ENCODE data around the gene SCAF11.

Gene SCAF11

DNA sequence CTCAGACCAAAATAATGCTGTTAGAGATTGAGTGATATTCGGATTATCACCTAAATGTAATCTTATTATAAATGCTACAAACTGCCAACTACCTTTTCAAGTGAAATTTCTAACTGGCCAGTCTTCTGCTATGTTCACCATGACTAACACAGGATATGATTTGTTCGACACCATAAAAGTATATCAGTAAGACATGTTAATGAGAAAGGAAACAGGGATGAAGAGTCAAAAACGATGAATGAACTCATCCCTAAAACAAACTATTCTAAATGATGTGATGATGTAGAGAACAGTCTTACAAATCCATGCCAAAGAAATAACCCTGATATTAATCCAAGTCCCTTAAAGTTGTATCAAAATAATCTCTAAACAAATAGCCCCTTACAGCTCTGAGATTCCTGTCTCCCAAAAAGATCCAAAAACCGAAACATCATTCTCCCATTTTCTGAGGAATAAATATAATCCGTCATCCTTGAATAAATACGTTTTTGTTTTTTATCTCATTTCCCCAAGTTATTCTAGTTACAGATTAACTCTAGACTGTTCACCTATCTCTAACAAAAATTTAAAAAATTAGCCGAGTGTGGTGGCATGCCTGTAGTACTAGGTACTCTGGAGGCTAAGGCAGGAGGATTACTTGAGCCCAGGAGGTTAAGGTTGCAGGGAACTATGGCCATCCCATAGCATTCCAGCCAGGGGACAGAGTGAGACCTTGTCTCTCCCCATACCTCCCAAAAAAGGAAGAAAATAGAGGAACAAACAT, 9.1 kb downstream of the SCAF11 start:
- DNase-seq (ENCODE audit: low spot score) = no peak

DNA sequence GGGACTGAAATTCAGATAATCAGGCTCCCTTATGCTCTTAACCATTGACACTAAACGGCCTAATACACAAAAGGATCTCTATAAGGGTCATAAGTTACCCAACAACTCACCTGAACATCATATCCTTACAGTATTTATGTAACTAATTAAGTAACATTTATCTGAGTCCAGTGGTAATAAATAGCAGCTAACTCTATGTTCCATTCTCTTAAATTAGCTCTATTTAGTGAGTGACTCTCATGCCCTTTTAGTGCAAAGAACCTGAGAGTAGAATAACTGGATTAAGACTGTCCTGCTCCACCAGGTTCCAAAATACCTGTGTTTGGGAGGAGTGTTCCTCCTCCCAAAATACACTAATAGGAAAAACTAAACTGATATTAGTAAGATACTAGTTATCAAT, 9.8 kb downstream of the SCAF11 start:
- DNase-seq (ENCODE audit: low spot score) = no peak

DNA sequence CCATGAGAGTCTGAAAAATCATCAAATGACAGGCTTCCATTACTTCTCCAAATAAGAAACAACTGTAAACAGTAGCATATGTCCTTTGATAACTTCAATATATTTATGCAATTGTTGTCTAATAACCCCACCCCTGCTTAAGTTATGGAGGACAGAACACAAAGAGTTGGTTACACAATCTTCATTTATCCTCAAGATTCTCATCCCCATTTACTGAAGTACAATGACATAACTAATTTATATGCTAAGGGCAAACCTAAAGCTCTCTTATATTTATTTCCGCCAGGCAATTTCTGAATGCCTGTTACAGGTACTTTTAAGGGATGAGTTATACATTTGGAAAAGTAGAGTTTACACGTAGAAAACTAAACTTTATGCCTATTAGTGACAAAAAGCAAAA, 12.3 kb downstream of the SCAF11 start:
- no peak for DNase-seq (ENCODE audit: low spot score)

DNA sequence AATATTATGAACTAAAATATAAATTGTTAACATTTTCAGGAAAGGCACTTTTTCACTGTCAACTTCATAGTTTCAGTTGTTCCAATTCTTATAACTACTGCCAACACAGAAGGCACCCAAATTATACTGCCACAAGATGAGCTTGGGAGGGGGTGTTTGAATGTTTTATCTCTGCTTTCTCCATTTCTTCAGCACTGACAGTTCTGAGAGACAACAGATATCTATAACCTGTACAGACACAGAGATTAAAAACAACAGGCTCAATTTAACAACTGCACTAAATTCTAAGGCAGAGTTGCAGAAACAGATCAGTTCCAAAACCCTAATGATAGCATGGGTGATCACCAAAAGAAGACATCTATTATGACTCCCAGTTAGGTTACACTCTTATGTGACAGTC, 12.8 kb downstream of the SCAF11 start:
- no peak for DNase-seq (ENCODE audit: low spot score)

DNA sequence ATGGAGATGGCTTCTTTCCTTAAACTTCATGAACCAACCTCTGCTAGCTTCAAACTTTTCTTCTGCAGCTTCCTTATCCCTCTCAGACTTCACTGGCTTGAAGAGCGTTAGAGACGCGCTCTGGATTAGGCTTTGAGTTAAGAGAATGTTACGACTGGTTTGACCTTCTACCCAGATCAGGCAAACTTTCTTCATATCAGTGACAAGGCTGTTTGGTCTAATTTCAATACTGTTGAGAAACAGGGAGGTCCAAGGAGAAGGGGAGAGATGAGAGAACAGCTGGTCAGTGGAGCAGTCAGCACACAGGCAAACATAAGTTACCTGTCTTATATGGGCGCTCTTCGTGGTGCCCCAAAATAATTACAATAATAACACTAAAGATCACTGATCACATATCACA, 14.9 kb downstream of the SCAF11 start:
- DNase-seq (ENCODE audit: low spot score) = no peak

DNA sequence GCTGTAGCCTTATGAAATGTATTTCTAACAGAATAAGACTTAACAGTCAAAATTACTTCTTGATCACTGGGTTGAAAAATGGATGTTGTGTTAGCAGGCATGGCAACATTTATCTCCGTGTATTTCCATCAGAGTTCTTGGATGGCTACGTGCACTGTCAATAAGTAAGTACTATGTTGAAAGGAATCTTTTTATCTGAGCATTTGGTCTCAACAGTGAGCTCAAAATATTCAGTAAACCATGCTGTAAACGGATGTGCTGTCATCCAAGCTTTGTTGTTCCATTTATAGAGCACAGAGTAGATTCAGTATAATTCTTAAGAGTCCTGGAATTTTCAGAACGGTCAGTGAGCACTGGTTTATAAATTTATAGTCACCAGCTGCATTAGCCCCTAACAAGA, 15.5 kb downstream of the SCAF11 start:
- no peak for DNase-seq (ENCODE audit: low spot score)

DNA sequence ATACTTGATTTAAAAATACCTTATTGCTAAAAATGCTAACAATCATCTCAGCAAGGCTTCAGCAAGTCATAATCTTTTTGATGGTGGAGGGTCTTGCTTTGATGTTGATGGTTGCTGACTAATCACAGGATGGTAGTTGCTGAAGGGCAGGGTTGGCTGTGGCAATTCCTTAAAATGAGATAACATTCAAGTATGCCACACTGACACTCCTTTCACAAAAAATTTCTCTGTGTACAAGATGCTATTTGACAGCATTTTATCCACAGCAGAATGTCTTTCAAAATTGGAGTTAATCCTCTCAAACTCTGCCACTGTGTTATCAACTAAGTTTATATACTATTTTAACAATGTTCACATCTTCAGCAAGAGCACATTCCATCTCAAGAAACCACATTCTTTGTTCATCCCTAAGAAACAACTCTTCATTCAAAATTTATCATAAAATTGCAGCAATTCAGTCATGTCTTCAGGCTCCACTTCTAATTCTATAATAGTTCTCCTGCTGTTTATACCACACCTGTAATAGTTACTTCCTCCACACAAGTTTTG, 16.1 kb downstream of the SCAF11 start:
- DNase-seq (ENCODE audit: low spot score) = no peak

DNA sequence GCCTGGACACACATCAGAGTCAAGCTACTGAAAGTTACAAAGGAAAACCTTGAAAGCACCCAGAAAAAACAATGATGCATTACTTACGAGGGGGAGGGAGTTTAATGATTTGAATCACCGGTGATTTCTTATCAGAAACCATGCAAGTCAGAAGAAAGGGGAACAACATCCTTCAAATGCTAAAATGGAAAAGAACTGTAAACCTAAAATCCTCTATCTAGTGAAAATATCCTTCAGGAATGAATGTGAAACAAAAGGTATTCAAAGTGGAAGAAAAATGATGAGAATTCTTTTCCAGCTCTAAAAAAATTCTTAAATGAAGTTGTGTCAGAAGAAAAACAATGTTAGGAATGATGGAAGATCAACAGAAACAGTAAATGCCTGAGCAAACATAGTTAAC, 16.8 kb downstream of the SCAF11 start:
- no peak for DNase-seq (ENCODE audit: low spot score)

DNA sequence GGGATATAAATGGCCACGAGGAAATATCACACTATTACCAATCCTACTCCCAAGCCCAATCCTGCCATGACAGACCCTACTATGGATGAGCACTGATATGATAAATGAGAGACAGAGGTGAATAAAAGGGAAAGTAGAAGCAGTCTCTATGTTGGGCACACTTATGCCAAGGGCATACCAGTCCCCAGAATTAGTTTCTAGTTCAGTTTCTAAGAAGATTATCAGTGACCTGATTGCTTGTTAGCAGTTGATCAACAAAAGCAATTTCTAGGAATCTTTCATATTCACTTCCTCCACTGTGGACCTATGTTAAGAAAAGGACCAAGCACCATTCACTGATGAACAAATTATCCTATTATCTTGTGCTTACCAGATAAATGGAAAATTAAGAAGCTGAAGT, 20.0 kb downstream of the SCAF11 start:
- DNase-seq (ENCODE audit: low spot score) = no peak

DNA sequence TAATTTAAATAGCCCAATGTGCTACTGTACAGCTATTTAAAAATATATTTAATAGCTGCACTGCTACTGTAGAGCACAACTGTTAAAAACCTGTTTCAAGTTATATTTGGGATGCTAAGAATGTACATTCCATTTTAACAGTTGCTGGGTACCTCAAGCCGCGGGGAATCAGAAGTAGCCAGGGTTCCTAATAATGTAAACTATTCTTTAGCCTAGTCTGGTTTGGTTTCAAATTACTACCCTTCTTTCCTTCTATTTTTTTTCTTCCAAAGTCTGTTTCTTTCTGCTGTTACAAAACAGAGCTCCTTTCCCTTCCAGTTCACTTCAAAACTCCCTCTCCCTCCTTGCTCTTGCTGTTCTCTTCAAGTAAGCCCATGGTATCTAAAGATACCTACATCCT, 21.3 kb downstream of the SCAF11 start:
- no peak for DNase-seq (ENCODE audit: low spot score)

DNA sequence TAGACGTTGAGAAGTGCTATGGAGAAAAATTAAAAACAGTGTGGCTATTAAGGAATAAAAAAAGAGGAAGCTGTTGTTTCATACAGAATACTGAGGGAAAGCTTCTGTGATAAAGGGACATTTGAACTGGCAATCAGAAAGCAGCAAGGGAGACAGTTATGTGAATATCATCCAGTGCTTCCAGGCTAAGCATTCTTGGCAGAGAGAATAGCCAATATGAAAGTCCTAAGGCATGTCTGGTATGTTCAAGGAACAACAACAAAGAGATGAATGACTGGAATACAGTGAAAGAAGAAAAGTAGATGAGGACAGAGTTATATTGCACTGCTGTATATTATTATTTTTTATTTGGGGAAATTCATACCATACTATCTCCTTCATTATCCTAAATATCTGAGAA, 23.9 kb downstream of the SCAF11 start:
- DNase-seq (ENCODE audit: low spot score) = peak; percentile 26

DNA sequence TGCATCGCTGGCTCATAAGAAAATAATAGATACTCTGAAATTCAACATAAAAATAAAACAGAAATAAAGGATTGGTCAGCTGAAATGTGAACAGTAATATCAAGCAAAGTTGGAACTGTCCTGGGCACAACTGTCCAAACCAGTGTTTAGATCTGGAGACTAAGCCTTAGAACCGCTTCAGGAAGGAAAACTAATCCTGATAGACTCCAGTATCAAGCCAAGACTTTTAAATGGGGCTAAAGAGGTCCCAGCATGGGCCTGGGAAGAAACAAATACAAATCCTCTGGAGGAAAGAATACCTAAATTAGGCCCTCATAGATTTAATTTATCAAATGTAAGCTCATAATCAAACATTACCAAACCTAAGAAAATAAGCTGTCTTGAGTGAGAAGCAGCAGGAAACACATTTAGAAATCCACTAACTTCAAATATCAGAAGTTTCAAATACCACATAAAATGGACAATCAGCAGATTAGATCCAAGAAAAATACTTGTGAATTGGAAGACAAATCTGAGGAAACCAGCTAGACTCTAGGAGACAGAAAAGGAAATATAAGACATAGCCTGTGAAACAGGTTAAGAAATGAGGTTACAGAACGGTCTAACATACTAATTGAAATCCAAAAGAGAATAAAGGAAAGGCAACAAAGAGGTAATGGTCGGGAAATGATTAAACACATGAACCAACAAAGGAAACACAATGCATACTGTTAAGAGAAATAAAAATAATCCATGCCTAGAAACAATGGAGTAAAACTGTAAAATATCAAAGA, 27.6 kb downstream of the SCAF11 start:
- no peak for DNase-seq (ENCODE audit: low spot score)

DNA sequence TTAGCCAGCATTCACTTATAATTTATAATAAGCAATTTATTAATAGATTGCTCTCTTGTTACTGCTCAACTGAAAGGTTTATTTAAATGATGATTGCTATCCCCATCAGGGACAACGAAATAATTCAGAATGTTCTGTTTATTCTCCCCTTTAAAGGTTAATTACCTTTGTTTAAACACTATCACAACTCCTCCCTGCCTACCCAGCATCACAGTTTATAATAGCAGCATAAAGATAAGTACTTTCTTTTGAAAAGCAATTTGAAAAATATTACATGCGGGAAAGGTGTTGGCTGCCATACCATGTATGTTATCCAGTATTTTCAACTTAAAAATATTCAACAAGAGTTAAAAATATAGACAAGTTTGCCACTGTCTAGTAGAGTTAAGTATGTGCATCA, 30.6 kb downstream of the SCAF11 start:
- no peak for DNase-seq (ENCODE audit: low spot score)

DNA sequence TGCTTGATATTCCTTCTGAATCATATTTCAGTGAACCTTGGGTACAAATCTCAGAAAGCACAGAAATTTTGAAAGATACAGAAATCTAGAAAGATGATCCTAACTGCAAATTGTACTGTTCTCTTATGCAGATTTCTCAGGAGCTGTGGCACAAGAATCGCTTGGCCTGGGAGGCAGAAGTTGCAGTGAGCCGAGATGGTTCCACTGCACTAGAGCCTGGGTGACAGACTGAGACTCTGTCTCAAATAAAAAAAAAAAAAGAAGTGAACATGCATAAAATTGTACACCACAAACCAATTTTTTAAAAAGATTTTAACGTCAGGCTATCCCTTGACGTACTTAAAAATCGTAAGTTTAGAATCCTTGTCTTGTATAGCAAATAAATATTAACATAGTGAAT, 31.3 kb downstream of the SCAF11 start:
- no peak for DNase-seq (ENCODE audit: low spot score)

DNA sequence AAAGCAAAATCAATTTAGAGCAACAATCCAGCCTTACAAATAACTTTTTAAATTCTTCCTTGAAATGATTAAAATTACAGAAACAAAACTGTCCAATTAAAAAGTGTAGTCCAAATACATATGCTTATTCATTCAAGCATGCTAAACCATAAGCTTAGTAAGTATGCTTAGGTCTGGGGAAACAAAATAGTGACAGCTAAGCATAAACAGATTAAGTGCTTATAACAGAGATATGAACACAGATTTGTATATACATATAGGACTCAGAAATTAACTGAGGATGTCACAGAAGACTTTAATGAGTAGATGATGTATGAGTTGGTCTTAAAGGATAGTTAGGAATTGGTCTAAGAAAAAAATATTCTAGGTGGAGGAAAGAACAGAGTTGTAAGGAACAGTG, 41.8 kb downstream of the SCAF11 start:
- no peak for DNase-seq (ENCODE audit: low spot score)

DNA sequence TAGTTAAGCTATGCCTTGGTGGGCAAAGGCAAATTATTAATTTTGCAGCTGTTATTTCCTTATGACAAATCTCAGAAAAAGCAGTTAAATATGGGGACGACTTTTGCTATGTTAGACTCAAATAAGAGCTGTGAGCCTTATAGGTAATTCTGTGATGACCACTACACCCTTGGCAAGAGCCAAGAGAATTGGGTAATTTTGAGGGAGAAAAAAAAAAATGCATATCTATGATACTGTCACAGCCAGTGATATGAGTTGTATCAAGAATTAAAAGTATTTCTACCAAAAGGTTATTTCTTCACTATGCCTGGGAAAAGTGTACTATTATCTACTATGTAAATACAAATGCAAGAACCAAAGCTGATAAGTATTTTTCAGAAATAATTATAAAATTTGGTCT, 43.9 kb downstream of the SCAF11 start:
- no peak for DNase-seq (ENCODE audit: low spot score)

DNA sequence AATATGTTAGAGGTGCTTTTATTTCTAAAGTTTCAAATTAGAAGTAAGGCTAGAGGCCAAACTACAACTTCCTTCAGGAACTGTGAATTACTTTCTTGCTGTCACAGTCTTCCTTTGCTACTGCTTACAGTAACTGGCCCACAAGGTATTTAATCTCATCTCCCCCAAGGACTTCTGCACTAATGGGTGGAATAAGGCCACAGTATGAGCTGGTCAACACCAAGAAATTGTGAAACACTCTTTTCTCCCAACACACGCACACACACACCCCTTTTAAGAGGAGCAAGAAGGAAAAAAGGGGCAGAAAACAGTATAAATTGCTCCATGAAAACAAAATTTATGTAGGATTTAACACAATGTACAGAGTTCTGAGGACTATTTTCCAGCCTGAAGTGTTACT, 45.6 kb downstream of the SCAF11 start:
- no peak for DNase-seq (ENCODE audit: low spot score)

DNA sequence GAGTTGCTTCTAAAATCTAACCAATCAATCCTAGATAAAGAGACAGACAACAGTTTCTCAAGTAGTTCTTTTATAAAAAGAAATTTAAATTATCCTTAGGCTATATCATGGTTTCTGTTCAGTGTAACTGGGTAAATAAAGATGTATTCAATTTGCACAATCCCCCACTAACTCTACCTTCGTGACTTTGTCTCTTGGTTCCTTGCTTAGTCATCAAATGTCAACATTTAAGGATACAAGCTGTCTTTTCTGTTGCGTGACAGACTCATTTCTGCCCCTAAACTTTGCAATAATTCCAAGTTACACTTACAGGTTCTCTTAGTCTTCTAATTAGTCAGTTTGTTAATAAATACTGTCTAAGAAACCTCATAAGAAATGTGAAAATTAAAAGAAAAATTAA, 50.6 kb downstream of the SCAF11 start:
- DNase-seq (ENCODE audit: low spot score) = no peak

DNA sequence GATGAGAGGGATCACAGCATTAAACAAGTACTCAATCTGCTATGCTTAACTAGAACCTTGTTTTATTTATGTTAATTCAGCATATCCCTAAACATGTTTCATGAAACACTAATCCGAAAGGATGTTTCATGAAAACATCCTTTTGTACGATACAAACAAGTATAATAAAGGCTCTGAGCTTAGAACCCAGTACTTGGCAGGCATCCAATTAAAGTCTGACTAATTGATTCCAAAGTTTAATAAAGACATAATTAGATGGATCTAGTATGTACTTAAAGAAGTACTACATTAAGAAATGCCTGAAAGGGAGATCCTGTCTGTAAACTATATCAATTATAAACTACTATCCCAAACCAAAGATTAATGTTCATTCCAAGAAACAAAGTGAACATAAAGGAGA, 51.8 kb downstream of the SCAF11 start:
- no peak for DNase-seq (ENCODE audit: low spot score)

DNA sequence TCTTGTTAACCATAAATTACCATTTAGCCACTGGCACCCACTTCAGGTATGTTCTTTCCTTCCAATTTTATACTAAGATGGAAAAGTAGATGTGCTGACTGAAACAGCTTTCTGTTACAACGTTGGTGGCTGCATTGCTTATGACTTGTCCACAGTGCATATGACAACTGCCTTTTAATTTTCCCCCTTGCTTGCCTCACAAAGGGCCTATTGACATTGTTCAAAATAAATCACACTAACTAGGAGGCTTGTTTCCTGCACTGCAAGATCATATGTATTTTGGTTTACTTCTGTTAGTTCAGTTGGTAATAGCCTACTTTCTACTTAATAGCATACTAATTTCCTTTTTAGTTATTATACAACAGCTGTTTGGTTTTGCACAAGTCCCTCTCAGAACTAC, 55.4 kb downstream of the SCAF11 start:
- DNase-seq (ENCODE audit: low spot score) = no peak

DNA sequence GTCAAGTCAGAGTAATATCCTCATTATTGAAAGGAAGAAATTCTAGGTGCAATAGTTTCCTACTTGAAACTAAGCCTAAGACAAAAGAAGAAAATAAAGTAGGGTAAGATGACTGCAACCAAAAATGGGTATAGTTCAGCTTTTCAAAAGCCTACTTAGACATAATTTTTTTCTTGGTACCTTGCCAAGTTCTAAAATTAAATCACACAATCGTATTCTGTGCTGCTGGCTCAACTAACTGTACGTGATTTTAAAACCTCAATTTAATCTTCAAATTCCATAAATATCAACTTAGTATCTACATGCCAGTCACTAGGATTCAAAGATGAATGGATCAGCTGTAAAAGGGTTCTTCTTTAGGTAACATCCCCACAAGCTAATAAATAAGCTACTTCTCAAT, 56.9 kb downstream of the SCAF11 start:
- DNase-seq (ENCODE audit: low spot score) = no peak

DNA sequence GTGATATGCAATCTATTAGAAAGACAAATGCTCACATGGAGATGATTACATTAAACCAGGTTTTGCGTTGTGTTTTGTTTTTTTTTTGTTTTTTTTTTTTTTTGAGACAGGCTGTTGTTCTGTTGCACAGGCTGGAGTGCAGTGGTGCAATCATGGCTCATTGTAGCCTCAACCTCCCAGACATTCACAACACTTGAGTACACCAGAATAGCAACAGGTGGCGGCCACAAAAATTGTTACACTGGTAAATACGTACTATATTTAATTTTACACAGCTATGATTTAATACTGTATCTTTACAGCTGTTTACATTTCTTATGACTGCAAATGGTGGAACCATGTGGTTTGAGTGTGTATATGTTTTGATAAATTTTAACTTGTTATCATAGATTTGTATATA, 60.0 kb downstream of the SCAF11 start:
- no peak for DNase-seq (ENCODE audit: low spot score)

DNA sequence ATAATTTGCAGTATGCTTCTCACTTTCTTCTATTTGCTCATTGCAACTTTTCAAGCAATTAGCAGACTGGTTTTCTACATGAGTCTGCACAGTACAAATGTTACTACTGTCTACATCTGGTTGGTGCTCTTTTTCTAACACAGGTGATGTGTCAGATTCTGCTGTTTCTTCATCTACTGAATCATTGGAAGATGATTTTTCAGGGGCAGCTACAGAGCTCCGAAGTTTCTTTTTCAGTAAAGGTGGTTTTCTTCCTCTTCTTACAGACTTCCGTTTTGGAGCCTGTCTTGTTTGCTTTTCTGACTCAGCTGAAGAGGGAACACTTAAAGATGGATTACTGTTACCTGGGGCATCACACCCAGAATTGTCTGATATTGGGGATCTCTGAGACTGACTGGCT, 62.1 kb downstream of the SCAF11 start:
- no peak for DNase-seq (ENCODE audit: low spot score)

DNA sequence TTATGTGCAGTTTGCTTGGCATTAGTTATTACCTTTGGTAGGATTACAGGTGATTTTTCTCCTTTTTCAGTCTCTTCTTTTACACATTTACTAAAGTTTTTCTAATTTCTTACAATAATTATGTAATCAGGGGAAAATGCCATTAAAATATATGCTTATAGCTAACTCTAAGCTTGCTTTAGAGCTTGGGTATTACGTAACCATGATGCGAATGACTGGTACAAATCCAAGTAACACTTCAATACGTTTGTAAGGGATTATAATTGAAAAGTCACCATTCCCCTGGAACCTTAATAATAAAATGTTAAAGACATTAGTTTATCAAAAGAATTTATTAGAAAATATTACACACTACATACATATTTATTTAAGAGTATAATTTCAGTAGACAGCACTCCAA, 71.6 kb downstream of the SCAF11 start:
- no peak for DNase-seq (ENCODE audit: low spot score)
